Mesodermal cell (in vitro differentiated cells): ENCODE results near the gene MAN1C1.

Experiments
- H3K27ac ChIP-seq: 2 replicates; pipeline ENCODE4 v1.7.0; 2013; ENCODE audit warnings: mild to moderate bottlenecking, low read depth, low read length, moderate library complexity; ENCODE audit not compliant: severe bottlenecking
- H3K36me3 ChIP-seq: 2 replicates; pipeline ENCODE4 v1.7.1; 2013; ENCODE audit warnings: mild to moderate bottlenecking, low read length, moderate library complexity; ENCODE audit not compliant: control insufficient read depth, insufficient read depth
- H3K4me1 ChIP-seq: one replicate; pipeline ENCODE4 v1.7.1; 2013; ENCODE audit warnings: mild to moderate bottlenecking, low read length; ENCODE audit not compliant: insufficient read depth, control insufficient read depth, poor library complexity, severe bottlenecking
- H3K4me3 ChIP-seq: 2 replicates; pipeline ENCODE4 v1.7.0; 2013; ENCODE audit warnings: low read length, control low read depth, mild to moderate bottlenecking; ENCODE audit not compliant: insufficient read depth, poor library complexity, severe bottlenecking; ENCODE audit errors: extremely low read depth
- H3K9me3 ChIP-seq: 2 replicates; pipeline ENCODE4 v1.7.1; 2013; ENCODE audit warnings: mild to moderate bottlenecking, low read length, moderate library complexity; ENCODE audit not compliant: control insufficient read depth
- WGBS, 2 experiments: methylation state at CpG; one replicate each; pipeline ENCODE4 v1.1.5; 2013; ENCODE audit warnings: missing lambda C conversion rate in 2 of 2; ENCODE audit not compliant: insufficient coverage in 2 of 2; 5-methylcytosine and 5-hydroxymethylcytosine counted together

Gene MAN1C1

DNA sequence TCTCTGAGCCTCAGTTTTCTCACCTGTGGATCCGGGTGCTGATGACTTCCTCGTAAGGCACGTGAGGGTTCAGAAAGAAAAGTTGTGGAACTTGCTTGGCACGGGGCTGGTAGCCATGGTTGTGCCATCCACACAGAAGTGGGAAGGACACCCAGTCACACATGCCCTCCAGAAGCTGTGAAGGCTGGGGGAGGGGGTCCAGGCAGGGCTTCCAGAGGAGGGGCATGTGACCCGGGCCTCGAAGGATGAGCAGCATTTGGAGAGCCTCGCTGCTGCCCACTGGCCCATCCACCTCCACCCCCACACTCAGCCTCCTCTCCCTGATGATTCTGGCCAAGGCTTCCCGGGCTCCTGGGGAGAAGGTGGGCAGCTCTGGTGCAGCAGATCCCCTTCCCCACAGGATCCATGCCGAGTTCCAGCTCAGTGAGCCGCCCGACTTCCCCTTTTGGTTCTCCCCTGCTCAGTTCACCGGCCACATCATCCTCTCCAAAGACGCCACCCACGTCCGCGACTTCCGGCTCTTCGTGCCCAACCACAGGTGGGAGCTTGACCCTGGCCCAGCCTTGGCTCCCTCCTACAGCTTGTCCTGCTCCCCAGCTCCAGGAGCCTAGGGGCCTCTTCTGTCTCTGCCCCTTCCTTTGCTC, 192.8 kb downstream of the MAN1C1 start:
- H3K27ac ChIP-seq = no peak overlapping the region
- no peaks in the 10 kb centered on the region for H3K9me3 ChIP-seq
- 94 to 98% methylated on average over 9 to 18 of the region's 18 CpGs for WGBS, 2 experiments
- peaks cover 60% of the 10 kb centered on the region for H3K36me3 ChIP-seq
- no peaks in the 10 kb centered on the region for H3K4me1 ChIP-seq
- no peak overlapping the region for H3K4me3 ChIP-seq

DNA sequence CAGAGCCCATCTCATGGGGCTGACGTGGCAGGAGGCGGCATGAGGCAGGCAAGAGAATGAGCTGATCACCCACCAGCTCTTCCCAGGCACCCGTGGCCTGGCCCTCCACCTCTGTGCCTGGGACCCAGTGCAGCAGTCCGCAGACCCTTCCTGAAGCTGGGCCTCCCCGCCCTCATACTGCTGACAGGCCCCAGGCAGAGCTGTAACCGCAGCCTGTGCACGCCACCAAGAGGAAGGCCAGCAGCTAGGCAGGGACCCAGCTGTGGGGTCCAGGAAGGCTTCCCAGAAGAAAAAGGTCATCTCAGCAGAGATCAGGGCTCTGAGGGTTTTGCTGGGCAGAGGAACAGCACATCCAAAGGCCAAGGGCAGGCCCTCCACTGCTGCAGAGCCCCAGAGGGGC, 193.3 kb downstream of the MAN1C1 start:
- no peak overlapping the region for H3K4me3 ChIP-seq
- H3K36me3 ChIP-seq = peaks cover 65% of the 10 kb centered on the region
- no peaks in the 10 kb centered on the region for H3K4me1 ChIP-seq
- H3K9me3 ChIP-seq = no peaks in the 10 kb centered on the region
- H3K27ac ChIP-seq = no peak overlapping the region
- WGBS, 2 experiments = 84 to 95% methylated on average over 3 to 7 of the region's 7 CpGs

DNA sequence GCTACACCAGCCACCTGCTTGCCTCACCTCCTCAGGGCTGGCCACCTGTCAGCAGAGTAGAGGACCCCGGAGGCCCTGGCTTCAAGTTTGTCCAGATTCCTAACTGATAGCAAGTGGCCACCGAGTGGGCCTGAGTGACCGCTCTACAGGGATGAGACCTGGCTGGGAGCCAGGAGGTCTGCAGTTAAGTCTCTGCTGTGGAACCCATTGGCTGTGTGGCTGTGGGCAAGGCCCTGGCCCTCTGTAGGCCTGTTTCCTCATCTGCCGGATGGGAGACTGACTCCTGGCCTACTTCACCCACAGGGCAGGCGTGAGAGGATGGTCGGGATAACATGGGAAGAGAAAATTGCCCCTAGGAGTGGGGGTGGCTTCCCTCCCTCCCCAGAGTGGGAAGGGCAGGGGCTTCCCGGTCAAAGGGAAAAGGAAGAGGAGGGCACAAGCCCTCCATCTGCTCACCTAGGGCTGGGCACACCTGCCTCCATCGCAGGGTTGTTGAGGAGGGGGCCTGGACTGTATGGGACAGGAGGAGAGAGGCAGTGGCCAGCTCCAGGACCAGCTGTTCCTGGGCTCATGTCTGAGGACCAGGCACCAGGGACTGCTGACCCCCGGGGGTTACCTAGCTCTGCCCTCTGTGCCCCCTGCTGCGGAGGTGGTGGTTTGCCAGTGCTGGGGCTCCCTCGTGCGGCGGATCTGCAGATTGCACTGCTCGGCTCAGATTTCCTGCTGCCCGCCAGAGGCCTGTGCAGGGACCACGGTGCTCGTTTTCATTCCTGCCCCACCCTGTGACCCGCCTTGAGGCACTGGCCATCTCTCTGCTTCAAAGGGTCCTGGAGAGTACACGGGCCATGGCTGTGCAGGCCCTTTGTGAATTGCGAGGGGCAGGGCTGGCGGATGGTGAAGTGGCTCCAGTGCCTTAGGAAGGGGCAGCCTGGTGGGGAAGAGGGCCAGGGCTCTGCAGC, 194.0 kb downstream of the MAN1C1 start:
- 36 to 39% methylated on average over 17 to 18 of the region's 21 CpGs for WGBS, 2 experiments
- Histone ChIP-seq H3K9me3 (no peaks in the 10 kb centered on the region), H3K4me3 (no peak overlapping the region), H3K4me1 (no peaks in the 10 kb centered on the region), H3K36me3 (peaks cover 66% of the 10 kb centered on the region), H3K27ac (no peak overlapping the region)

DNA sequence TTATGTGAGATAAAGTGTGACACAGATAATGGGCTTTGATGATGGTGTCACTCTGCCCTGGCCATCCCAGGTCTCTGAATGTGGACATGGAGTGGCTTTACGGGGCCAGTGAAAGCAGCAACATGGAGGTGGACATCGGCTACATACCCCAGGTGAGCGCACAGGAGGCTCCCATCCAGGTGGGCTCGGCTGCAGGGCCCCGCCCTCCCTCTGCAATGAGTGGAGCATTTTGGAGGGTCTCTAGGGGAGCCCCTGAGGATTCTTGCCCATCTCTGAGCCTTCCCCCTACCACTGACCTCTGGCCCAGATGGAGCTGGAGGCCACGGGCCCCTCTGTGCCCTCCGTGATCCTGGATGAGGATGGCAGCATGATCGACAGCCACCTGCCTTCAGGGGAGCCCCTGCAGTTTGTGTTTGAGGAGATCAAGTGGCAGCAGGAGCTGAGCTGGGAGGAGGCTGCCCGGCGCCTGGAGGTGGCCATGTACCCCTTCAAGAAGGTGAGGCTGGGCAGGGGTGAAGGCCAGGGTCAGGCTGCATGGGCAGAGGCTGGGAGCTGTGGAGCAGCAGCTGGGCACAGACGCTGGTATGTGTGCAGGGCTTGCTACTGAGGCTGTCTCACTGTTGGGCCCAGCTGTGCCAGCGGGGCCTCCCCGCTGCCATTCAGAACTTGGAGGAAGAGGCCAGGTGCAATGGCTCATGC, 194.9 kb downstream of the MAN1C1 start:
- Histone ChIP-seq H3K4me3 (no peak overlapping the region), H3K27ac (no peak overlapping the region), H3K4me1 (no peaks in the 10 kb centered on the region), H3K9me3 (no peaks in the 10 kb centered on the region), H3K36me3 (peaks cover 64% of the 10 kb centered on the region)
- WGBS, 2 experiments = 92 to 96% methylated on average over 11 to 13 of the region's 13 CpGs

DNA sequence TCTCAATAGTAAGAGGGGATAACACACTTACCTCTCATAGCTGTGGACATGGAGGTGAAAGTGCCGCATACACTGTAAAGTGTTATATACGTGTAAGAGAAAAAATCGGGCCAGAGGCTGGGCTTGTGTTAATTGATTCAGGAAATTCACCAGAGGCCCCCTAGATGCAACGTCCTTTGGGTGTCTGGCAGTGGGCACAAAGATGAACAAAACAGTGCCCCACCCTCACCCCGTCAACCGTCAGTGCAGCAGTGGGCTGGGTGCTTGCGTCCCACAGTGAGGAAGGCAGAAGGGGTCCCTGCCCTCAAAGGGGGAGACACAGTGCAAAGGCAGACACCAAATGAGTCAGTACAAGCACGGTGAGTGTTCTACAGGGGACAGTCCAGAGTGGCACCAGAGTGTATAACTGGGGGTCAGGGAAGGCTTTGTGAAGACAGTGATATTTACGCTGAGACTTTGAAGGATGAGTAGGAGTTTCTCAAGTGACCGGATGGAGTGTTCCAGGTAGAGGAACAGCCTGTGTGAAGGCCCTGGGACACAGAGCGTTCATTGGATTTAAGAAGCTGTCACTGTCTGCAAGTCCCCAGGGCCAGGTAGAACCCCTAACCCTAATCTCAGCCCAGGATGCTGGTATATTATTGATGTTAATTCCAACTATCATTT, 196.6 kb downstream of the MAN1C1 start:
- Histone ChIP-seq H3K4me3 (no peak overlapping the region), H3K9me3 (no peaks in the 10 kb centered on the region), H3K4me1 (peaks cover 6% of the 10 kb centered on the region), H3K27ac (no peak overlapping the region), H3K36me3 (peaks cover 60% of the 10 kb centered on the region)
- 88 to 92% methylated on average over 7 to 9 of the region's 11 CpGs for WGBS, 2 experiments

DNA sequence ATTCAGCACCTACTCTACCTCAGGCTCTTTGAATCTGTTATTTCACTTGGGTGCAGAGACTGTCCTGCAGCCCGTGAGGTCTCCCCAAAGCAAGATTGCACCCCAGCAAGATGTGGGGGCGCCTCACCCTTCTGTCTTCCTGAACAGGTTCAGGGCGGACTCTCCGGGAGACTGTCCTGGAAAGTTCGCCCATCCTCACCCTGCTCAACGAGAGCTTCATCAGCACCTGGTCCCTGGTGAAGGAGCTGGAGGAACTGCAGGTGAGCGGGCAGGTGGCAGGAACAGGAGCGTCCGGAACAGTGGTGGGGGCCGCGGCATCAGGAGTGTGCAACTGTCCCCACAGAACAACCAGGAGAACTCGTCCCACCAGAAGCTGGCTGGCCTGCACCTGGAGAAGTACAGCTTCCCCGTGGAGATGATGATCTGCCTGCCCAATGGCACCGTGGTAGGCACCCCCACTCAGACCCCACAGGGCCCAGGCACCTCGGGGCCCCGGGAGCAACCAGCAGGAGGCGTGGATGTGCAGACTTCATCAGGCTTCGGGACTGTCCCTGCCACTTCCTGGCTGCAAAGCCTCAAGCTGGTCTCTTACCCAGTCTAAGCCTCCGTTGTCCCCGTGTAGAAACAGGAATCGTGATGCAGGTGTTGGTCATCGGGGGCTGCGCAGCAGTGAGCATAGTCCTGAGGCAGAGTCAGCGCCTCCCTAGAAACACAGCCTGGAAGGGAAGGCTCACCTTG, 197.3 kb downstream of the MAN1C1 start:
- Histone ChIP-seq H3K9me3 (no peaks in the 10 kb centered on the region), H3K4me3 (no peak overlapping the region), H3K36me3 (peaks cover 56% of the 10 kb centered on the region), H3K4me1 (peaks cover 12% of the 10 kb centered on the region), H3K27ac (no peak overlapping the region)
- WGBS, 2 experiments = 95 to 96% methylated on average over 19 to 24 of the region's 24 CpGs

DNA sequence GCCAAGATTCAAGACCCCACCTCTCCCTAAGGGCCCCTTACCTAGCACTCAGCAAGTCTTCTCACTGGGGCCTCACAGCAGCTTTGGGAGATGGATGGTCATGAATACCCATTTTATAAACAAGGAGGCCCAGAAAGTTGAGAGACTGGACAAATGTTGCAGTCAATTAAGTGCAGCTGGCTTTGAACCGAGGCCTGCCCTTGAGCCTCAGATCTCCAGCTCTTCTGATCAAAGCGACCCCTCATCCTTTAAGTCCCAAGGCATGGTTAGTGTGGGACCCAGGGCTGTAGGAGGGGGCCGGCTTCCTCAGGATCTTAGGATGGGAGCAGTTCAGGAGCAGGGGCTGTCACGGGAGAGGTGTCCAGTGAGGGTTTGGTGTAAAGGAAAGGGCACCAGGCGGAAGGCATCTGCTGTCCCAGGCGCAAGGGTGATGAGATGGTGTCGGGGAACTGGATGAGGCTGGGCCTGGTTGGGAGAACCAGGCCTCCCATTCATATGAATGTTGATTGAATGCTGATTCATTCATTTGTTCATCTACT, 198.0 kb downstream of the MAN1C1 start:
- Histone ChIP-seq H3K9me3 (no peaks in the 10 kb centered on the region), H3K27ac (no peak overlapping the region), H3K4me3 (no peak overlapping the region), H3K4me1 (peaks cover 12% of the 10 kb centered on the region), H3K36me3 (peaks cover 49% of the 10 kb centered on the region)
- 95 to 98% methylated on average over 6 to 7 of the region's 7 CpGs for WGBS, 2 experiments

DNA sequence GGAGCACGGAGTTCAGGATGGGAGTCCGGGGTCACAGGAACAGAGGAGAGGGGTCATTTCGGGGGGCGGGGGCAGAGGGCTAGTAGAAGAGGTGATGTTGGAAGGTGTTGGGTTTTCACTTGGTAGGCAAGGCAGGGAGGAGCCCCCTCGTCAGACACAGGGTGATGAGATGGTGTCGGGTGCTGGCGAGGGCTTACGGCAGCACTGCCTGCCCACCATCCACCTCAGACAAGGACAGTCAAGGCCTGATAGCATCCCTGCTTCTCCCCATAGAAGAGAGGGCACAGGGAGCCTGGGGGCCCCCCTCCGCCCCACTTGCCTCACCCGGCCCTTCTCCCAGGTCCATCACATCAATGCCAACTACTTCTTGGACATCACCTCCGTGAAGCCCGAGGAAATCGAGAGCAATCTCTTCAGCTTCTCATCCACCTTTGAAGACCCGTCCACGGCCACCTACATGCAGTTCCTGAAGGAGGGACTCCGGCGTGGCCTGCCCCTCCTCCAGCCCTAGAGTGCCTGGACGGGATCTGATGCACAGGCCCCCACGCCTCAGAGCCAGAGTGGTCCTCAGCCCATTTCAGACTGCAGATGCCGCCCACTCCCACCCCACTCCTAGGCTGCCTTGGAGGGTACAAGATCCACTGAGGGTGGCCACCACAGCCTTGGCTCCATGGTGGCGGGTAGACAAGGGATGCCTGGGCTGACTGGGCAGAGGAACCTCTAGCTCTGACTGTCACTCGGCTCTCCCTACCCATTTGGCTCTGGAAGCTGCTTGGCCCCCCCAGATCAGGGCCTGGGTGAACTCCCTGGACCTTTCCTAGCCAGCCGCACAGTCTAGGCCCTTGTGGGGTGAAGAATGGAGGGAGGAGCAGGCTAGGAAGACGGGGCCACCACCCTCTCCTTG, 198.9 kb downstream of the MAN1C1 start:
- 96% methylated on average over 14 to 18 of the region's 24 CpGs for WGBS, 2 experiments
- peaks cover 12% of the 10 kb centered on the region for H3K4me1 ChIP-seq

DNA sequence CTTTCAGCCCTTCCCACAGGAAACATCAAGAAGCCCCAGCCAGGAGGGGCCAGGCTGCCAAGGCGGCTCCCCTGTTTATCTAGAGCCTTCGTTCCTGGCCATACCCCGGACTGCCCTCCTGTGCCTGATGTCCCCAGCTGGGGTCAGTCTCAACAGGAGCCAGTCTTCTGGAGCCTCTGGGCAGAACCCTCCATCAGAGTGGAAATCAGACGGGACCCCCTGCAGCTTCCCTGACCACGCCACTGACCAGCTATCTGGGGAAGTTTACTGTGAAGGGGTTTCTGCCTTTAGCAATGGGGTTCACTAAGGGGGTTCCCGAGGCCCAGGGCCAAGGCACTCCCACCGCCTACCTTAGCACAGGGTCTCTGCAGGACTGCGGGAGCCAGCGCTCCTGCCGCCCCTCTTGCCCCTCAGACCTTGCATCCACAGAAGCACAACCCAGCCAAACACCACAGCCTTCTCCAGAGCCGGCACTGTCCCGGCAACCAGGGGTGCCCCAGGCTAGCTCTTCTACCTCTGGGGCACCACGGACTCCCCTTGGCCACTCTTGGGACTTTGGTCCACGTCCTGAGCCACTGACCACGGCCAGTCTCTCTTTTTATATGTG, 199.6 kb downstream of the MAN1C1 start:
- no peak overlapping the region for H3K4me3 ChIP-seq
- WGBS, 2 experiments = 87 to 91% methylated on average over 9 to 10 of the region's 15 CpGs
- H3K4me1 ChIP-seq = peaks cover 18% of the 10 kb centered on the region
- peaks cover 37% of the 10 kb centered on the region for H3K36me3 ChIP-seq
- H3K27ac ChIP-seq = no peak overlapping the region
- no peaks in the 10 kb centered on the region for H3K9me3 ChIP-seq

More for the DNA sequence above, 198.9 kb downstream of the MAN1C1 start:
- Histone ChIP-seq H3K9me3 (no peaks in the 10 kb centered on the region), H3K4me3 (no peak overlapping the region), H3K36me3 (peaks cover 43% of the 10 kb centered on the region), H3K27ac (no peak overlapping the region)
